Stimulated activated CD8-positive, alpha-beta memory T cell treated with anti-CD3 and anti-CD28 coated beads, Interleukin-7, amount 100 ng/mL, for 48 hours (primary cell): ENCODE results near the gene B3GNT2.
"Not testable (repeated sequence)": the region's sequence is repeated elsewhere in the genome, so short reads cannot be mapped to it uniquely, and the experiment has no call there.

Experiments
- DNase-seq, 2 donors: peaks; one replicate each; pipeline ENCODE4 v3.0.0-alpha.2; 2020; ENCODE audit warnings: low read depth in 1 of 2; ENCODE audit errors: extremely low read depth in 1 of 2

The B3GNT2 gene

DNA sequence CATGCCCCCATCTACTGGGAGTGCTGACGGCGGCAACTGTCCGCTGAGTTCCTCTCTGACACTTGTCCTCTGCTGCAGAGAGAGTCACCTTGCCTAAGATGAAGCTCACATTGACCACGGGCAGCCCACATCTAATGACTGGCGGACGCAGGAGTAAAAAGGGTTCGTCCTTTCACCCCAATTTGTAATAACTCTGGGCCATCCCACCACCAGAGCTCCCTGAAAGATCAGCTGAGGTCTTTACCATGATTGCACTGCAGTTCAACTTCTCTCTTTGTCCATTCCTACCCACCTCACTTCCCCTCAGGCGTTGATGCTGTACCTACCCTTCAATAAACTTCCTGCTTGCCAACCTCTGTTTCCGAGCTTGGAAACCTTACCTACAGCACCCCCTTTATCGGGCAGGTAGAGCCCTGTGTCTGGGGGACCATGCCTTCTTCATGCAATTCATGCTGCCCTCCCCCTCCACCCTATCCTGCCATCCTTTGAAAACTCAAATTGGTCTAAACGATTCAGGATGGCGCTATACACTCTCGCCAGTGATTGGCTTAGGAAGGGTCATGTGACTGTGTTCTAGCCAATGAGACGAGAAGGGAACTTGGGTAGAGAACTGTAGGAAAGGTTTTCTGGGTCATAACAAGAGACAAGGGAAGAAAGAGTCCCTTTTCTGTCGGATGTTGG lies 10.3 kb upstream of the B3GNT2 start:
- no peak for DNase-seq

DNA sequence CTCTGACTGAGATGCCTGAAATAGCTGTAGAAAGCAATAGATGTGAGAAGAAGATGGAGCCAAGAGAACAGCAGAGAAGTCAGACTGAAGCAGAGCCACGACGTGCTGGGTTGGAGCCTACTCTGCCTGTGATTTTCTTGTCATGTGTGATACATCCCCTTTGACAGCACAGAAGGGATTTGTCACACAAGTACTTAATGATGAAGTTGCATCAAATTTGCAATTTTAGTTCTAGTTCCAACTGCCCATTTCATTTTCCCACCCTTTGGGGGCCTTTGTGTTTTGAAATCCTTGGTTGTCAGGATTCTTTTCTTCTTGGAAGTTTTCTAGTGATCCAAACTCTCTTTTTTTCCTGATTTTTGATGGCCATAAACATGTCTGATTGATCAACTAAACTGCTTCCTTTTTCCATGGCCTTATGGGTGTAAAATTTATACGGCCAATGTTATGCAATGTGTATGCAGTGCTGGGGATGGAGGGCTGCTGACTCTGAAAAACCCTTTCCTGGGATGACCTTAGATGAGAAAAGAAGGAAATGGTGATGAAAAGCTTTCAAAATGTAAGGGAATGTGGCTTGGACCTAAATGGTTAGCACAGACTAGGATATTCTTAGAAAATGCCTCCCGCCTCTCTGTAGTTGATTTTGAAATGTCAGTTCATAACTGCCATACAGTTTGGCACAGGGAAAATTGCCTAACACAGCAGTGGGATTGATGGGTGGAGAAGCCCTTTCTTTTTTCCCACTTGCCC lies 9.6 kb upstream of the B3GNT2 start:
- no peak for DNase-seq

DNA sequence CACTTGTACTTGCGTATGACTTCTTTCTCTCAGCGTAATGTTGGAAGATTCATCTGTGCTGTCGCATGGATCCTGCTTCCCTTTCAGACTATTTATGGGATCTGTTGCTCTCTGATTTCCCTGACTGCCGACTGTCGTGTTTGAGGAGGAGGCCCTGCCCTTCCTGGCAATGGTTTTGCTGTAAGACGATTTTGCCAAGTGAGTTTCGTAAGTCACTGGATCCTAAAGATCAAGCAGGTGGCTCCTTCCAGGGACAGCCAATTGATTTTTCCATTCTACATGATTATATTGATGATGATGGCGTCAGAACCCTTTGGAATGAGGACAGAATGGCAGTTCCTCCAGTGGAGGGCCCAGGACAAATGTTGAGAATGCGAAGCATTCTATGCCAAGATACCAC lies 8.7 kb upstream of the B3GNT2 start:
- DNase-seq, result no peak

DNA sequence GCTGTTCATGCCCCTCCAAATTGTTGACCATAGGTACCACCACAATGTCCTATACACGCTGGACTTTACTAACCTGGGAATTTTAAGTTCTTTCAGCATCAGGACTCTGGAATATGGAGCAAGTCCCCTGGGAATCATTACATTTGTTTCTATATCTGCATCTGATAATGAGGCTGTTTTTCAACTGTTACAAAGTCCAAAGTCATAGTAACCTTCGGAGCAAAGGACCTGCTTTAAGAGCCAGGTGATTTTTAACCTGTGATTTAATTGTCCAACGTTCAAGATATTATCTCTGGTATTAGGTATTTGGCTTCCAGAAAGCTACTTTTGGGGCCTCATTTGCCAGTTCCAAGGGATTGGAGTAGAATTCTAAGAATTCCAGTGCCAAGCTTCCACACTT lies 7.5 kb upstream of the B3GNT2 start:
- no peak for DNase-seq

DNA sequence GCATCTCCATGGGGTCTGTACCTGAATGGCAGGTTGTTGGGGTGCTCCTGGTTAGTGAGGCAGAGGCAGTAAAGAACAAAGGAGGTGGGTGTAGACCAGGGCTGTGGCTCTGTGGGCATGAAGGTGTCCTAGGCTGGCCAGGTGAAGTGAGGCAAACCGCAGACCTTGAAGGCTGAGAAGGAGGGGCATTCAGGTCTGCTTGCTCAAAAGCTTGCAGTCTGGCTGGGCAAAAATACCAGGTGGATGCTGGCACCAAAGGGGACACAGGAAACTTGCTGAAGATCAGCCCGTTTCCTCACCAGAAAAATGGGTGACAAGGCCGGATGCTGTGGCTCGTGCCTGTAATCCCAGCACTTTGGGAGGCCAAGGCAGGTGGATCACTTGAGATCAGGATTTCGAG lies 6.7 kb upstream of the B3GNT2 start:
- DNase-seq, result no peak

DNA sequence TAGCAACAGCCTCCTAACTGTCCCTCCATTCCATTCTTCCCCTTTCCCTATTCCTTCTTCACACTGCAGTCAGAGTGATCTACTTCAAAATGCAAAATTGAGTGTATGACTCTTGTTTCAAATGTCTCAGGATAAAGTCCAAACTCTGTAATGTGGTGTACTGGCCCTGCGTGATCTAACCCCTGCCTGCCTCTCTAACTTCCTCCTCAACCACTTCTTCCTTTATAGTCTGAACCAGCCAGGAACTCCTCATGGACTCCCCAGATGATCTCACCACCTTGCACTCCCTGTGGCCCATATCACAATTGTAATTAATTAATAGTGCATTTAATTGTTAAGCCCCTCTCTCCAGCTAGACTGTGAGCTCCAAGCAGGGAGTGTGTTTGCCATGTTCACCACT lies 3.1 kb upstream of the B3GNT2 start:
- DNase-seq, result no peak

DNA sequence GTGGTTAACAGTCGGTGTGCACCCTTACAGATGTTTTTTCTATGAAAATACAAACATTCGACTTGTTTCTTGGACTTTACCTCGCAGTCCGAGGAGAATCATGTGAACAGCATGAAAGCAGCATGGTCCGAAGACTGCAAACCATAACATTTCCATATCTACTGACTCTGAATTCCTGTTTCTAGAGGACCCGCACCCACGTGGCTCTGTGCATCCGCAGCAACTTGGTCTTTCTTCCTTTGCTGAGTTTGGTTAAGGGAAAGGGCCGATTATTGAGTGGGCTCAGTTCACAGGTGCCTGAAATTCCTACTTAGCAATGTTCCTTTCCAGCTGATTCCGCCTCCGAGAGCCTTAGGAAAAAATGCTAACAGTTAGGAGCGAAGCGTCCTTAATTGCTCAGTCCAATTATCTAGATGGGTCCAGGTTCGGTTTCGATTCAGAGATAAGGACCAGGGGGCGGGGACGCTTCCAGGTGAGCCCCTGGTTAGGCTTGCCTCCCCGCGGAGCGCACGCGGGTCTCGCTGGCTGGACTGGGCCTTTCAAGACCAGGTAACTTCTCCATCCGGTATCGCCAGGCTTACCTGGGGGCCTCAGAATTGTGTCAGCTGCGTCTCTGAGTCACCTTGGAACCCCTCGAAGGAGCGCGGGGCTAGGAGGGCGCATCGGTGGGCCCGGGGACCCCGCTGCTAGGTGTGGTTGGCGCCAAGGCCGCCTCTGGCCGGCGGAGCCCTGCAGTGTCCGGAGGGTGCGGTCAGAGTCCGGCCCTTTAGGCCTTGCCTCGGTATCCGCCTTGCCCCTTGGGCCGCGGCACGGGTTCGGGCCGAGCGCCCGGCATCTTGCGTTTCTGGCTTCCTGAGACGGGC lies 1.1 kb upstream of the B3GNT2 start:
- no peak for DNase-seq

DNA sequence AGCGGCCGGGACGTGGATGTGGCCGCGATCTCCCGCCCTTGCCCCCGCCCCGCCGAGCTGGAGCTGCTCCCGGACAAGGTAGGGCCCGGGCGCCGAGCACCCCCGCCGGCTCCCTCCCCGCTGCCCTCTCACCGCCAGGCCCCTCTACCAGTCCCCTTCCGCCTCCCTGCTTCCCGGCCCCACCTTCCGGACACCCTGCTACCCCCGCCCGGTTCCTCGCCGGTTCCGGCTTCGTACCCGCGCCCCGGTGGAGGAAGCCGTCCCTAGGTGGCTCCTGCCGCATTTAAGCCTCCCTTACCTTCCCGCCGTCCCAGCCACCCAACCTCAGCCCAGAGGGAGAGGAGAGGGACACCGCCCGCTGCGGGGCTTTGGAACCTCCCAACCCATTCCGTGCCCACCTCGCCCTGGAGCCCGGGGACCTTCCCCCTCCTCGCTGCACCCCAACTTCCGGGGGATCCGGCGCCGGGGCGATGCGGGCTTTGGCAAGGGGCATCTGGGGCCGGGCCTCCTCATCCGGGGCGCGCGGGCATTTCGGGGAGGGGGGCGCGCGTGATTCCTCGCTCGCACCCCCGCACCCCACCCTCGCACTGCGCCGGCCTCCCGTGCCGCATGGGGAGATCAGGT lies 475 bp downstream of the B3GNT2 start:
- DNase-seq, result no peak

DNA sequence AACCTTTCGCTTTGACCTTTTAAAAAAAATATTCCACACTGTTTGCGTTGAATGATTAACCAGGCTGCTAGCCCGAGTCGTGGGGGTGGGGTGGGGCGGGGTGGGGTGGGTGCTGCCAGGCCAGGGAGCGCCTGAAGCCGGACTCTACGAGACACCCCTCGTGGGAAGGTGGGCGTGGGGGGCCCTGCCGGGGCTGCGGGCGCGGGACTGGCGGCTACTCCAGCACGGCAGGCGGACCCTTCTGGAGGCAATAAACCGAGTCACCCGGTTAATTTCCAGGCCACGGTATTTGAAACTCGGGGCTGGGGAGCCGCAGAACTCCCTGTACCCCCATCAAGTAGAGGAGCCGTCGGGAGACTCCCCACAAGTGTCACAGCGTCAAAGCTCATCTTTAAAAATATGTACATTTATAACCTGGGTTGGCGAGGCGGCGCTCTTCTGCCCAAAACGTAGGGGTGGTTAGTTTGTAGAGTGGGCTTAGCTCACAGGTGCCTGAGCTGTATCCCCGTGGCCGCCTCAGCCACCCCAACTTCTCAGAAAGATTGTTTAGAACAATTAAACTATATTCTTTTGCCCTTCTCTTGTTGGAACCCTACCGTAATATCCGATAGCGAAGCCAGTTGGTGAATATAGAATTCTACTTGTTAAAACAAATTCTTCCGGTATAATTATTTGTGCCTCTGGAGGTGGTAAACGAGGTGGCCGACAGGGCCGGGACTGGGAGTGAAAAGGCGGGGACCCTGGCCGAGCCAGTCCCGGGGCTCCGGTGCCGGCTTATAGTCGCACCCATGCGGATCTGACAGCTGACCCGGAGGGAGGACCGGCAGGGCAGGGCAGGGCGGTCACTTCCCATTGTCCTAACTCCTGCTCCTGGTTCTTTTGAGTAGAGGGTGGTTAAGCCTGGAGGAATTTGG lies 1.4 kb downstream of the B3GNT2 start:
- no peak for DNase-seq

DNA sequence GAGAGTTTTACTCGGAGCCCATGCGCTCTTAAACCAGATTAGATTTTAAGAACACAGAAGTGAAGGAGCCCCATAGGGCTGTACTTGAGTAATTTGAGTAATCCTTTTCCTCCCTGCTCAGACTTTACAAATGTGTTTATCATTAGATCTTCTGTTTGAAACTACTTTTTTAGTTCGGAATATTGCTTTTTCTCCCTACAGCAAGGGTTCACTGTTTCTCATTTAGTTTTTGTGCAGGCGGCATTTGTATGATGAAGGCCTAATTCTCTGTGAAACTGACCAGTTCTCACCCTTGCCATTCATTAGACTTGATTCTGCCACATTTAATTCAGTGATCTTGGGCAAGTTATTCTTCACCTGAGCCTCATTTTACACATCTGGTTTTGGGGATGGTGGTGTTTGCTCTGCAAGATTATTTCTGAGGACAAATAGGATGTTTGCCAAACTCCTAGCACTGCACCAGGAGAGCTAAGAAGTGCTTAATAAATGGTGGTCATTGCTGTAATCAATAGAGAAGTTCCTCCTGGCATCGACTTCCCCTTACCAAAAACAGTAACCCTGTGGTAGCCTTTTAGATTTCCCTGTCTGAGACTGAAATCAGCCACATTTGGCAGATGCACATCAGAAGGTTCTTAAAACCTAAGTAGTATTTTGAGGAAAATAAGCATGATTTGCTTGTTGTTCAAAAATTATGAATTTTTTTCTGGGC lies 2.2 kb downstream of the B3GNT2 start:
- no peak for DNase-seq

DNA sequence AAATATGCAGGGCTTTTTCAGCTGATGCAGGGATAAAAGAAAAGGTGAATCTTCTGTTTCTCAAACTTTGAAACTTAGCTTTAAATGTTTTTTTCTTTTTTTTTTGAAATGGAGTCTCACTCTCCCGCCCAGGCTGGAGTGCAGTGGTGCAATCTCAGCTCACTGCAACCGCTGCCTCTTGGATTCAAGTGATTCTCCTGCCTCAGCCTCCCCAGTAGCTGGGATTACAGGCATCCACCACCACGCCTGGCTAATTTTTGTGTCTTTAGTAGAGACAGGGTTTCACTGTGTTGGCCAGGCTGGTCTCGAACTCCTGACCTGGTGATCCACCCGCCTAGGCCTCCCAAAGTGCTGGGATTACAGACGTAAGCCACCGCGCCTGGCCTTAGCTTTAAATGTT lies 2.9 kb downstream of the B3GNT2 start:
- not testable (repeated sequence) for DNase-seq

DNA sequence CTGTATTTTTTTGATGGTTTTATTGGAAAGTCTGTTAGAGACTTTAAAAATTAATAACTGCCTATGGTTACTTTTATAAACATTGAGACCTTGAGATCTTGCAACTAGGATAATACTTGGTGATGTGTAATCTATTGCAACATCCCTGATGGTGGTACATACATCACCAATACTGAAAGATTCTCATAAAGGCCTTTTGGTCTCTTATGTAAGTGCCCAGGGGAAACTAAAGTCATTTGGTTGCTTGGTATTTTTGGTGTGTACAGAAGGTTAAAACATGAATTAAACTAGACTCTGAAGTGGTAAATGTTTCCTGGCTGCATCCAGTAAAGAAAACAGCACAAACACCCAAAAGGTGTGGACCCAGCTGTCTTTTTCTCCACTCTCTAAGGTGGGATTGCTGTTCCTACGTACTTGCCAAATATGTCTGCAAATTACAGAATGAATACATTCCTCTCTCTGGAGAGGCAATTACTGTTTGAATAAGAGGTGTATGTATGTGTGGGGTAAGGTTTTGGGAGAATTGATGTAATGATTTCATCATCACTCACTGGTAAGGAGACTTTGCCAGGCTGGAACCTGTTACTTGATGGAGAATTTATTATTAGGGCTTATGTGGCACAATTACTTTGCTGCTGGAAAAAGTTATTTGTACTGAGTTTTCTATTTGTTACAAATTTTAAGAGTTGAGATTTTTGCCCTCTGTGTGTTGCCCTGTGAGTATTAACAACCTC lies 3.6 kb downstream of the B3GNT2 start:
- no peak for DNase-seq

DNA sequence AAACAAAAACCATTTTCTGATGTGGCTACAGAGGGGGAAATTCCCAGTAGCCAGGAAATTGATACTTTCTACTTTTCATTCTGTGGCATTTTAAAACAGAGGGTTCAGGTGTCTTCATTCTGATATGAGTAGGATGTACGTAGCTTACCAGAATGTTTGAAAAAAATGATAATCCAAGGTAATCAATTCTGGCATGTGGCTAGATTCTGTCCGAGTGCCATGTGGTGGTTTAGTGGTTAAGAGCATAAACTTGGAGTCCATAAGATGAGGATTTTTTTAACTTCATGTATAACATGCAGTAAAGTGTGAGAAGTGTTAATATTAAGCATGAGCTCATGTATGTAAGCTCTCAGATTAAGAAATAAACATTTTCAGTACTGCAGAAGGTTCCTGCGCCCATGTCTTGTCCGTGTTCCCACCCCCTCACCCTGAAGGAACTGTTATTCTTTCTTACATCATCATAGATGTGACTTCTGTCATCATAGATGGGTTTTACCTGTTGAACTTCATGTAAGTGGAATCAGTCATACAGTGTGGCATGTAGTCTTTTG lies 4.5 kb downstream of the B3GNT2 start:
- no peak for DNase-seq

DNA sequence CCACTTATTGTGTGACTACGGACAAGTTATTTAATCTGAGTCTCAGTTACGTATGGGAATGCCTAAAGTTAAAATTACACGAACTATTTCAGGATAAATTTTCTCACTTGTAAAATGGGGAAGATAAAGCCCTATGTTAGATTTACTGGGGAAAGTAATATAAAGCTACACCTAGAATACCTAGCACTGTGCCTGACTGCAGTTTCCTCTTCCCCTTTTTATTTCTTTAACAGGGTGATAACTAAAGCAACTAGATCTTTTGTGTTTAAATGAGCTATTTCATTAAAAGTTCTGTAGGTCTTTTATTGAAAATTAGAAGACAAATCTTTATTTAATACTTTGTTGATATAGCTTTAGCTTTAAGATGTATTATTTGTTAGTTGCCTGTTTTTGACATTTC lies 5.0 kb downstream of the B3GNT2 start:
- no peak for DNase-seq

DNA sequence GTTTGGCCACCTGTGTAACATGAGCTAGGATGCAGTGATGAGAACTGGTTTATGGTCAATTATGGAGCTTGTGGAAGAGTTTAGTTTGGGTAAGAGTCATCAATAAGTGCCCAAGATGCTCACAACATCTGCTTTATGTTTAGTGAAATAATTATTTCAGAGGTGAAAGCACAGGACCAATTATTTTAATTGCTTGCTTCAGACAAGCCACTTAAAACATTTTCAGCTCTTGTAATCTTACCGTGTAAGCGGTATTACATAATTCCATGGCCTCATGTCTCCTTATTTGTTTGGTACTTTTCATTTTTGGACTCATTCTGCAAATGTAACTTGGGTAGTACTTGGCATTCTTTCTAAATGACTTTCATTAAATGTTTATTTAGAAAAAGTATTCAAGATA lies 5.4 kb downstream of the B3GNT2 start:
- DNase-seq, result no peak

DNA sequence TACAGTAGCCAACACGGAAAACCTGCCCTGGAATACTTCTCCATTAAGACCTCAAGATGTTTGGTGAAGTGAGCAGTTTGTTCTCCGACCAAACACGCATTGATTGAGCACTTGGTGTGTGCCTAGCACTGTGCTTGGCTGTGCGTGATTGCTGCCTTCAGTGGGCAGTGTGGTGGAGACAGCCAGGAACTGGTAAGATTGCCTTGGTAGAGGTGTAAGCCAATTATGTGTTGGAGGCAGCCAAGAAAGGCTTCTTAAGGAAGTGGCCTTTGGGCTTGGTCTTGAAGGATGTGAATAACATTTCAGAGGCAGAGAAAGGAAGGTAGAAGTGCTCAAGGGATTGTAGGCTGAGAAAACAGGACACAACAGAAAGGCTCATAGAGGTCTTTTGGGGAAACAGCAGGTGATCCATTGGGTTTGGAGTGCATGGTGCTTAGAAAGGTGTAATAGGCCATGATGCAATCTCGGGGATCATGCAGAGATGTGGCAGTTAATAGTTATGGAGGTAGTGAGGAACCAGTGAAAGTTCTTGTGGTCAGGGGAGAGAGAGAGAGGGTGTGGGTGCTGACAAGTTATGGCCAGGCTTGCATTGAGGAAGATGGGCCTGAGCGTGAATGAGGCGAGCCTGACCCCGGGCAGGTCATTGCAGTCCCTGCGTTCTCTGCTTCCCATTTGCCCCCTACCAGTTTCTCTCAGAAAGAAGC lies 6.3 kb downstream of the B3GNT2 start:
- DNase-seq, result no peak

DNA sequence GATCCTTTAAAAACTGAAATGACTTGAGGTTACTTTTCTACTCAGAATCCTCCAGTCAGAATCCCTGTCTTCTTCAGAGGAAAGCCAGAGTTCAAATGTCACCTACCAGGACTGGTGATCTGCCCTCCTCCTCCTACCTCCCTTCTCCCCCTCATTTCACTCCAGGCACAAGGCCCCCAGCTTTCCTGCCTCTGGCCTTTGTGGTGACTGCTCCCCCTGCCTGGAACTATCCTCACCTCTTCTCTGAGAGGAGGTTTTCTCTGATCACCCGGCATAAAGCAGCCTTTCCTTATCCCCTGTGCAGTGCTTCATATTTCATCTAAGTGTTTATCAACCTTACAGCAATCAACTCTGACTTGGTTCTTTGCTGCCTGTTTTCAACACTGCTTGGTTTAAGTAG lies 6.8 kb downstream of the B3GNT2 start:
- DNase-seq, result no peak

DNA sequence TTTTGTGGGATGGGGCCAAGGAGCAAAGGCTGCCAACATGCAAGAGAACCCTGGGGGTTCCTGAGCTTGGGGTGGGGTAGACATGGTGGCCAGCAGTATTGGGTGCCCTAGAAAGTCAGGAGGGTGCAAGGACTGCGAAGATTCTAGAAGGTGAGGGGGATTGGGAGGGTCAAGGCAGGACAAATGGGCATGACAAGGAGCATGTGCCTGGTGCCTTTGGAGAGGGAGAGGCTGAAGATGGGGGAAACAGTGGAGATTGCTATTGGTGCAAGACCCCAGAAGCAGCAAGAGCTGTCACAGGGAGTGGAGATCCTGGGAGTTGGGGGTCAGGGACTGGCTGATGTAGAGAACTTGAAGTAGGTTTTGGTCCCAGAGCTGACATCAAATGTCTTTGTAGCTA lies 7.5 kb downstream of the B3GNT2 start:
- no peak for DNase-seq
